GM23338 (cell line): ENCODE measurements around the gene EFCAB13. TPM values are rescaled to one million over a fixed set of nuclear protein-coding genes. Genes with fewer than 3 reads are reported as not detected.
A peak's percentile ranks its signal among the peaks of the same experiment; 100 is the strongest.

Source experiments
- ATAC-seq: fragments of 200-7000 bp; cut with Tn5 transposase; 3 replicates; pipeline ENCODE4 v1.9.1; 2020
- DNase-seq: peaks from one replicate; pipeline ENCODE4 v3.0.0-alpha.2; 2015; ENCODE audit warnings: low spot score
- H2AFZ ChIP-seq: fragments of 200-600 bp; sonication (generic); 2 replicates; pipeline ENCODE4 v1.8.0; 2016; ENCODE audit warnings: antibody characterized with exemption, mild to moderate bottlenecking, moderate library complexity
- H3F3A ChIP-seq: fragments of 200-600 bp; sonication (generic); replicated peaks from 2 replicates; pipeline ENCODE4 v1.8.0; 2017; ENCODE audit warnings: antibody characterized with exemption, mixed run types, low read depth
- H3K27ac ChIP-seq: fragments of 200-600 bp; sonication (generic); 2 replicates; pipeline ENCODE4 v1.6.1; 2016; ENCODE audit warnings: low read depth
- H3K27me3 ChIP-seq: fragments of 200-600 bp; sonication (generic); 2 replicates; pipeline ENCODE4 v1.8.0; 2016; ENCODE audit warnings: mild to moderate bottlenecking, mixed run types, moderate library complexity; ENCODE audit not compliant: insufficient read depth
- H3K36me3 ChIP-seq: fragments of 200-600 bp; sonication (generic); 2 replicates; pipeline ENCODE4 v1.8.0; 2016; ENCODE audit warnings: mild to moderate bottlenecking; ENCODE audit not compliant: insufficient read depth
- H3K4me1 ChIP-seq: fragments of 200-600 bp; sonication (generic); 2 replicates; pipeline ENCODE4 v1.8.0; 2016; ENCODE audit warnings: mild to moderate bottlenecking, moderate library complexity; ENCODE audit not compliant: insufficient read depth
- H3K4me2 ChIP-seq: fragments of 200-600 bp; sonication (generic); 2 replicates; pipeline ENCODE4 v1.7.1; 2017; ENCODE audit warnings: mixed run types
- H3K4me3 ChIP-seq: fragments of 200-600 bp; sonication (generic); 2 replicates; pipeline ENCODE4 v1.6.1; 2016; ENCODE audit warnings: mixed run types
- H3K79me2 ChIP-seq: fragments of 200-600 bp; sonication (generic); replicated peaks from 2 replicates; pipeline ENCODE4 v1.8.0; 2017; ENCODE audit warnings: mild to moderate bottlenecking; ENCODE audit not compliant: insufficient read depth
- H3K9me2 ChIP-seq: fragments of 200-600 bp; sonication (generic); 2 replicates; pipeline ENCODE4 v1.8.0; 2017; ENCODE audit not compliant: insufficient read depth
- H4K20me1 ChIP-seq: fragments of 200-600 bp; sonication (generic); replicated peaks from 2 replicates; pipeline ENCODE4 v1.8.0; 2017; ENCODE audit warnings: mild to moderate bottlenecking; ENCODE audit not compliant: insufficient read depth
- H3K27ac Mint-ChIP-seq: 2 replicates; pipeline ENCODE4 v1.8.0; 2020; ENCODE audit warnings: inconsistent platforms, mild to moderate bottlenecking, moderate library complexity, mixed read lengths
- H3K27me3 Mint-ChIP-seq: 3 replicates; pipeline ENCODE4 v1.8.0; 2022; ENCODE audit warnings: low read depth, mild to moderate bottlenecking, moderate library complexity, mixed read lengths, inconsistent platforms; ENCODE audit not compliant: insufficient read depth, poor library complexity
- H3K36me3 Mint-ChIP-seq: 3 replicates; pipeline ENCODE4 v1.8.0; 2021; ENCODE audit warnings: low read depth, mild to moderate bottlenecking, inconsistent platforms, moderate library complexity, mixed read lengths
- H3K4me1 Mint-ChIP-seq: 3 replicates; pipeline ENCODE4 v1.8.0; 2020; ENCODE audit warnings: mild to moderate bottlenecking, inconsistent platforms, mixed read lengths
- H3K4me3 Mint-ChIP-seq: 3 replicates; pipeline ENCODE4 v1.8.0; 2021; ENCODE audit warnings: moderate library complexity, mild to moderate bottlenecking, inconsistent platforms, mixed read lengths
- H3K9me3 Mint-ChIP-seq: 3 replicates; pipeline ENCODE4 v1.8.0; 2020; ENCODE audit warnings: moderate library complexity, mild to moderate bottlenecking, inconsistent platforms, mixed read lengths
- CREB1 ChIP-seq: fragments of 250-450 bp; sonication (Bioruptor Pico); IDR thresholded peaks from 2 replicates; pipeline ENCODE4 v1.5.0; 2020; ENCODE audit warnings: low read depth, mild to moderate bottlenecking, moderate library complexity
- CTCF ChIP-seq, 2 experiments: fragments of 200-600 bp in 1 of 2; sonication (generic) in 1 of 2; conservative IDR thresholded peaks; 2 replicates each; pipeline versions ENCODE4 v1.5.1 to v1.6.1; 2016 to 2017; ENCODE audit warnings: antibody characterized with exemption in 2 of 2, low read depth in 2 of 2, mild to moderate bottlenecking in 2 of 2, moderate library complexity in 1 of 2
- EZH2 ChIP-seq: fragments of 200-600 bp; sonication (generic); IDR thresholded peaks from one replicate; pipeline ENCODE4 v1.8.0; 2017; ENCODE audit warnings: antibody characterized with exemption, mild to moderate bottlenecking, low read depth; ENCODE audit not compliant: unreplicated experiment
- EZH2phosphoT487 ChIP-seq: fragments of 200-600 bp; sonication (generic); IDR thresholded peaks from one replicate; pipeline ENCODE4 v1.8.1; 2018; ENCODE audit warnings: antibody characterized with exemption; ENCODE audit not compliant: unreplicated experiment
- JUNB ChIP-seq: IDR thresholded peaks from one replicate; pipeline ENCODE4 v1.6.1; 2016; ENCODE audit warnings: antibody characterized with exemption; ENCODE audit not compliant: unreplicated experiment
- NANOG ChIP-seq: IDR thresholded peaks from 2 replicates; pipeline ENCODE4 v1.6.1; 2016; ENCODE audit warnings: antibody characterized with exemption, borderline replicate concordance
- POLR2AphosphoS5 ChIP-seq: IDR thresholded peaks from 2 replicates; pipeline ENCODE4 v1.6.1; 2016; ENCODE audit warnings: antibody characterized with exemption, low read depth
- REST ChIP-seq: IDR thresholded peaks from one replicate; pipeline ENCODE4 v1.6.1; 2018; ENCODE audit warnings: antibody characterized with exemption; ENCODE audit not compliant: unreplicated experiment
- STAT1 ChIP-seq: IDR thresholded peaks from one replicate; pipeline ENCODE4 v1.6.1; 2016; ENCODE audit warnings: antibody characterized with exemption; ENCODE audit not compliant: unreplicated experiment
- polyA plus RNA-seq: library from polyadenylated mRNA; unstranded; fragments of >200 nt; fragmentation: Nextera tagmentation; extraction: Ambion mirVana; gene quantifications from 2 replicates; pipeline ENCODE4 v1.2.1, GENCODE V29; 2016
- total RNA-seq: library from RNA; depleted of rRNA; stranded (reverse); fragments of >200 nt; shearing (Covaris generic); gene quantifications from 2 replicates; pipeline ENCODE4 v1.2.3, GENCODE V29; 2014

The EFCAB13 gene
- total and polyA plus RNA-seq, 2 experiments from 2014 or later = 4.1 to 5.4 TPM

- no peaks in the 10 kb centered on the region for H4K20me1 ChIP-seq
- no peaks in the 10 kb centered on the region; the same call in 1 of the 2 replicates for H3K36me3 ChIP-seq
- no peak overlapping the region for H2AFZ ChIP-seq
- H3F3A ChIP-seq = peaks cover 4% of the 10 kb centered on the region
- H3K4me1 ChIP-seq = peaks cover 9% of the 10 kb centered on the region
- H3K27ac ChIP-seq = no peak overlapping the region
- Mint-ChIP-seq H3K4me1 (peaks cover 4% of the 10 kb centered on the region; the same call in 2 of the 3 replicates), H3K27me3 (peaks cover 8% of the 10 kb centered on the region), H3K9me3 (peaks cover 16% of the 10 kb centered on the region), H3K27ac (no peak overlapping the region), H3K36me3 (peaks cover 8% of the 10 kb centered on the region; the same call in 2 of the 3 replicates), H3K4me3 (no peak overlapping the region)
- no peaks in the 10 kb centered on the region for H3K79me2 ChIP-seq
- H3K4me2 ChIP-seq = no peak overlapping the region
- peak in 1 of 2 experiments; percentile 12; a peak in 1 of 4 replicates for TF ChIP-seq CTCF (conservative IDR thresholded peaks at IDR 0.05; ENCODE audit: low read depth in 2 of 2)
- TF ChIP-seq POLR2AphosphoS5 = no peak
- no peak for TF ChIP-seq NANOG
- TF ChIP-seq EZH2 = no peak
- DNase-seq = no peak
- H3K4me3 ChIP-seq = no peak overlapping the region
- no peak for ATAC-seq
- H3K9me2 ChIP-seq = no peaks in the 10 kb centered on the region
- peaks cover 11% of the 10 kb centered on the region for H3K27me3 ChIP-seq
These were observed 5.4 kb upstream of the EFCAB13 start for GRCh38 chr17:47318197-47318918.

- ATAC-seq (no peak), DNase-seq (no peak)
- Mint-ChIP-seq H3K27me3 (peaks cover 21% of the 10 kb centered on the region), H3K27ac (no peak overlapping the region), H3K4me1 (peaks cover 12% of the 10 kb centered on the region; the same call in 2 of the 3 replicates), H3K36me3 (peaks cover 8% of the 10 kb centered on the region; the same call in 2 of the 3 replicates), H3K4me3 (no peak overlapping the region), H3K9me3 (peaks cover 18% of the 10 kb centered on the region)
- Histone ChIP-seq H3K36me3 (no peaks in the 10 kb centered on the region; the same call in 1 of the 2 replicates), H3K27me3 (peaks cover 25% of the 10 kb centered on the region), H3K9me2 (no peaks in the 10 kb centered on the region), H3K4me1 (peaks cover 14% of the 10 kb centered on the region), H3F3A (peaks cover 7% of the 10 kb centered on the region), H3K79me2 (no peaks in the 10 kb centered on the region), H3K27ac (no peak overlapping the region), H2AFZ (no peak overlapping the region), H3K4me2 (no peak overlapping the region), H4K20me1 (no peaks in the 10 kb centered on the region), H3K4me3 (no peak overlapping the region)
- TF ChIP-seq POLR2AphosphoS5 (no peak), CTCF (conservative IDR thresholded peaks at IDR 0.05; ENCODE audit: low read depth in 2 of 2) (no peak), STAT1 (no peak), CREB1 (CRISPR knock-in tag) (no peak), EZH2 (no peak), REST (no peak), NANOG (no peak), EZH2phosphoT487 (no peak), JUNB (no peak)
These were observed 2.8 kb upstream of the EFCAB13 start for GRCh38 chr17:47320879-47321502.
